ENCODE data around the gene RAC3.

RAC3 gene

GRCh38 chr17:81995463-81996231, 35.8 kb upstream of the RAC3 start:
- DNase-seq (ENCODE audit: low read depth): no peak
- H3K4me3 ChIP-seq (ENCODE audit: low read depth, low read length): no peak overlapping the region
- TF ChIP-seq, protein P1, sequence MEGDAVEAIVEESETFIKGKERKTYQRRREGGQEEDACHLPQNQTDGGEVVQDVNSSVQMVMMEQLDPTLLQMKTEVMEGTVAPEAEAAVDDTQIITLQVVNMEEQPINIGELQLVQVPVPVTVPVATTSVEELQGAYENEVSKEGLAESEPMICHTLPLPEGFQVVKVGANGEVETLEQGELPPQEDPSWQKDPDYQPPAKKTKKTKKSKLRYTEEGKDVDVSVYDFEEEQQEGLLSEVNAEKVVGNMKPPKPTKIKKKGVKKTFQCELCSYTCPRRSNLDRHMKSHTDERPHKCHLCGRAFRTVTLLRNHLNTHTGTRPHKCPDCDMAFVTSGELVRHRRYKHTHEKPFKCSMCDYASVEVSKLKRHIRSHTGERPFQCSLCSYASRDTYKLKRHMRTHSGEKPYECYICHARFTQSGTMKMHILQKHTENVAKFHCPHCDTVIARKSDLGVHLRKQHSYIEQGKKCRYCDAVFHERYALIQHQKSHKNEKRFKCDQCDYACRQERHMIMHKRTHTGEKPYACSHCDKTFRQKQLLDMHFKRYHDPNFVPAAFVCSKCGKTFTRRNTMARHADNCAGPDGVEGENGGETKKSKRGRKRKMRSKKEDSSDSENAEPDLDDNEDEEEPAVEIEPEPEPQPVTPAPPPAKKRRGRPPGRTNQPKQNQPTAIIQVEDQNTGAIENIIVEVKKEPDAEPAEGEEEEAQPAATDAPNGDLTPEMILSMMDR (IDR thresholded peaks at IDR 0.05; ENCODE audit: low read depth, low read length, missing control alignments): no peak

DNA sequence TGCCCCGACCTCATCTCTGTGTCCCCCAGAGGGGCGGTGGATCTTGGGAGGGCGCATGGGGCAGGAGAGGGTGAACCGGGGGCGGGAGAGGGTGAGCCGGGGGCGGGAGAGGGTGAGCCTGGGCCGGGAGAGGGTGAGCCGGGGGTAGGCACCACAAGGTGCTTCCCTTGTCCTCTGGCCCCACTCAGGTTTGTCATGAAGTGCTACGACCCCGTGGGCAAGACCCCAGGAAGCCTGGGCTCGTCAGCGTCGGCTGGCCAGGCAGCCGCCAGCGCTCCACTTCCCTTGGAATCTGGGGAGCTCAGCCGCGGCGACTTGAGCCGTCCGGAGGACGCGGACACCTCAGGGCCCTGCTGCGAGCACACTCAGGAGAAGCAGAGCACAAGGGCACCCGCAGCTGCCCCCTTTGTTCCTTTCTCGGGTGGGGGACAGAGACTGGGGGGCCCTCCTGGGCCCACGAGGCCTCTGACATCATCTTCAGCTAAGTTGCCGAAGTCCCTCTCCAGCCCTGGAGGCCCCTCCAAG, 35.2 kb upstream of the RAC3 start:
- no peak overlapping the region for H3K4me3 ChIP-seq (ENCODE audit: low read depth, low read length)
- TF ChIP-seq, protein P1 (IDR thresholded peaks at IDR 0.05; ENCODE audit: low read depth, low read length, missing control alignments): no peak
- DNase-seq (ENCODE audit: low read depth): no peak

DNA sequence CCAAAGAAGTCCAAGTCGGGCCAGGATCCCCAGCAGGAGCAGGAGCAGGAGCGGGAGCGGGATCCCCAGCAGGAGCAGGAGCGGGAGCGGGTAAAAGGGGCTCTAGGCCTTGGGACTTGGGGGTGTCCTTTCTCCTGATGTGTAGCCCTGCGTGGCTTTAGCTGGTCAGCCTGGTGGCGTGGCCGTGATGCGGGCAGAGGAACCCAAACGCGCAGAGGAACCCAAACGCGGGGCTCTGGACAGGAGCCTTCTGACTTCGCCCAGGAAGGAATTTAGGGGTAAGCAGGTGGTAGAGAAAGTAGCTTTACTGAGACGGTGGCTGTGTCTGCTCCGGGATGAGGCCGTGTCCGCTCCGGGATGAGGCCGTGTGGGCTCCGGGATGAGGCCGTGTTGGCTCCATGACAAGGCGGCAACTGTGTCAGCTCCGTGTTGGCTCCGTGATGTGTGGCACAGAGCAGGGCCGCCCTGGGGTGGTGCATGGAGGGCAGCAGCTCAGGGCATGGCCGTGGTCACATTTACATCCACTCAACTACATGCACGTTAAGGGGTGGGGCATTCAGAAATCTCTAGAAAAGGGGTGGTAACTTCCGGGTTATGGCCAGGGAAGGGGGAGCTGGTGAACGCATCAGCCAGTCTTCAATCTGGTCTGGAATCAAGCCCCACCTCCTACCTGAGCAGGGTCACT, 34.6 kb upstream of the RAC3 start:
- H3K4me3 ChIP-seq (ENCODE audit: low read depth, low read length): no peak overlapping the region
- TF ChIP-seq, protein P1 (IDR thresholded peaks at IDR 0.05; ENCODE audit: low read depth, low read length, missing control alignments): no peak
- no peak for DNase-seq (ENCODE audit: low read depth)

- DNase-seq (ENCODE audit: low read depth): no peak
- TF ChIP-seq, protein P1 (IDR thresholded peaks at IDR 0.05; ENCODE audit: low read depth, low read length, missing control alignments): no peak
- H3K4me3 ChIP-seq (ENCODE audit: low read depth, low read length): no peak overlapping the region
These were observed 33.3 kb upstream of the RAC3 start for GRCh38 chr17:81998212-81998611.

GRCh38 chr17:81998691-81999438, 32.6 kb upstream of the RAC3 start:
- TF ChIP-seq, protein P1 (IDR thresholded peaks at IDR 0.05; ENCODE audit: low read depth, low read length, missing control alignments): no peak
- no peak for DNase-seq (ENCODE audit: low read depth)
- no peak overlapping the region for H3K4me3 ChIP-seq (ENCODE audit: low read depth, low read length)

GRCh38 chr17:81999587-81999975, 31.9 kb upstream of the RAC3 start:
- no peak overlapping the region for H3K4me3 ChIP-seq (ENCODE audit: low read depth, low read length)
- TF ChIP-seq, protein P1 (IDR thresholded peaks at IDR 0.05; ENCODE audit: low read depth, low read length, missing control alignments): no peak
- no peak for DNase-seq (ENCODE audit: low read depth)

Measured in GM12864 (cell line).